Prostate gland (tissue), 2 donors: ENCODE measurements around the gene RIMKLA.

ENCODE experiments used
- POLR2A ChIP-seq: fragments of 450-650 bp; IDR thresholded peaks from one replicate; pipeline ENCODE4 v1.6.1; 2016; ENCODE audit warnings: antibody characterized with exemption, mild to moderate bottlenecking
- POLR2AphosphoS5 ChIP-seq: sonication (generic); formaldehyde crosslinking; IDR thresholded peaks from one replicate; pipeline ENCODE4 v1.6.1; 2017; ENCODE audit warnings: antibody characterized with exemption
- TF ChIP-seq, protein P1 (sequence below), 4 experiments: fragments of 200-600 bp in 2 of 4; fragments of 450-650 bp in 2 of 4; sonication (generic) in 2 of 4; IDR thresholded peaks; 1 replicate in 3 of 4; 2 replicates in 1 of 4; pipeline ENCODE4 v1.5.1; 2016 to 2019; ENCODE audit warnings: antibody characterized with exemption in 4 of 4, mild to moderate bottlenecking in 2 of 4, moderate library complexity in 2 of 4

DNA sequence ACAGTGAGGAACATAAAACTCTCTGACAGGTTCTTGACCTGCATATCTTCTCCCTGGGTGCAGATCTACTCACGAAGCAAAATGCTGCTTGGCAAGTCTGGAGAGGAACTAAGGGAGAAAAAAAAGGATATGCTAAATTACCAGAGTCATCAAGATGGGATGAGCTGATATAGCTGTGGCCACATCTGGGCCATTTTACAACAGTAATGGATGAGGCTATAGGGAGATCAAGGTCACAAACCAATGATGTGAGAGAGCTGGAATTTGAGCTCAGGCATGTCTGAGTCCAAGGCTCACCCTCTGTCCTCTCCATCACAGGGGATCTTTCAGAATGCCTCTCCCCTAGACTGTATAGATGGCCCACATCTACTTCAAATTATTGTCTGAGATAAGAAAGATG, 49.0 kb downstream of the RIMKLA start:
- TF ChIP-seq, protein P1, sequence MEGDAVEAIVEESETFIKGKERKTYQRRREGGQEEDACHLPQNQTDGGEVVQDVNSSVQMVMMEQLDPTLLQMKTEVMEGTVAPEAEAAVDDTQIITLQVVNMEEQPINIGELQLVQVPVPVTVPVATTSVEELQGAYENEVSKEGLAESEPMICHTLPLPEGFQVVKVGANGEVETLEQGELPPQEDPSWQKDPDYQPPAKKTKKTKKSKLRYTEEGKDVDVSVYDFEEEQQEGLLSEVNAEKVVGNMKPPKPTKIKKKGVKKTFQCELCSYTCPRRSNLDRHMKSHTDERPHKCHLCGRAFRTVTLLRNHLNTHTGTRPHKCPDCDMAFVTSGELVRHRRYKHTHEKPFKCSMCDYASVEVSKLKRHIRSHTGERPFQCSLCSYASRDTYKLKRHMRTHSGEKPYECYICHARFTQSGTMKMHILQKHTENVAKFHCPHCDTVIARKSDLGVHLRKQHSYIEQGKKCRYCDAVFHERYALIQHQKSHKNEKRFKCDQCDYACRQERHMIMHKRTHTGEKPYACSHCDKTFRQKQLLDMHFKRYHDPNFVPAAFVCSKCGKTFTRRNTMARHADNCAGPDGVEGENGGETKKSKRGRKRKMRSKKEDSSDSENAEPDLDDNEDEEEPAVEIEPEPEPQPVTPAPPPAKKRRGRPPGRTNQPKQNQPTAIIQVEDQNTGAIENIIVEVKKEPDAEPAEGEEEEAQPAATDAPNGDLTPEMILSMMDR (IDR thresholded peaks at IDR 0.05), result no peak
- no peak for TF ChIP-seq POLR2A
- no peak for TF ChIP-seq POLR2AphosphoS5
